HEK293T (cell line): ENCODE data around the gene SLC25A21.

Experiments used
- BHLHE40 ChIP-seq: fragments of 450-650 bp; IDR thresholded peaks from 2 replicates; pipeline ENCODE4 v1.6.1; 2016; ENCODE audit warnings: mild to moderate bottlenecking, moderate library complexity, borderline replicate concordance
- CTBP1 ChIP-seq: fragments of 450-650 bp; IDR thresholded peaks from 2 replicates; pipeline ENCODE4 v1.6.1; 2016; ENCODE audit warnings: borderline replicate concordance
- ELF4 ChIP-seq: fragments of 450-650 bp; IDR thresholded peaks from 2 replicates; pipeline ENCODE4 v1.6.1; 2017; ENCODE audit warnings: antibody characterized with exemption
- FOXA1 ChIP-seq: fragments of 450-650 bp; IDR thresholded peaks from 2 replicates; pipeline ENCODE4 v1.6.1; 2016; ENCODE audit warnings: mild to moderate bottlenecking
- FOXK2 ChIP-seq: fragments of 450-650 bp; IDR thresholded peaks from 2 replicates; pipeline ENCODE4 v1.6.1; 2016; ENCODE audit warnings: mild to moderate bottlenecking
- FOXM1 ChIP-seq: fragments of 450-650 bp; IDR thresholded peaks from 2 replicates; pipeline ENCODE4 v1.6.1; 2017; ENCODE audit warnings: mild to moderate bottlenecking, borderline replicate concordance
- HDGF ChIP-seq: fragments of 450-650 bp; IDR thresholded peaks from 2 replicates; pipeline ENCODE4 v1.6.1; 2017; ENCODE audit warnings: antibody characterized with exemption, borderline replicate concordance
- NFRKB ChIP-seq: fragments of 450-650 bp; IDR thresholded peaks from 2 replicates; pipeline ENCODE4 v1.6.1; 2016; ENCODE audit warnings: mild to moderate bottlenecking, moderate library complexity
- PKNOX1 ChIP-seq: fragments of 450-650 bp; IDR thresholded peaks from 2 replicates; pipeline ENCODE4 v1.6.1; 2016
- SP1 ChIP-seq: fragments of 450-650 bp; IDR thresholded peaks from 2 replicates; pipeline ENCODE4 v1.6.1; 2017
- SUZ12 ChIP-seq: fragments of 450-650 bp; IDR thresholded peaks from 2 replicates; pipeline ENCODE4 v1.6.1; 2016; ENCODE audit warnings: mild to moderate bottlenecking
- TARDBP ChIP-seq: fragments of 450-650 bp; IDR thresholded peaks from 2 replicates; pipeline ENCODE4 v1.6.1; 2016

DNA sequence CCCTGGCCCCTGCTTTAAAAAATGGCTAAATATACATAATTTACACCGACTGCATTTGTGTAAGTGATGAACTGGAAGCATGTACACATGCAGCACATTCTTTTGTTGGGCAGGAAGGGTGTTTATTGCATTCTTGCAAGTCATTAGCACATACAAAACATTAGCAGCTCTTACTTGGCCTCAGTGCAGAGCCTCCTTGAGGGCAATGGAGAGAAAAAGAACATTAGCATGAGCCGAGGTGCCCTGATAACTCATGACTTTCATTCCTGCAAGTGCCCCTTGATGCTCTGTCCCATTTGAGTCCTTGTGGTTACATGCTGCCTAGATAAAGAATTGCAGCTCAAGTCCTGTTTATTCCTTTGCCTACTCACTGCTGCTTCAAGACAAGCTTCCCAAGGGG is 448.9 kb downstream of the SLC25A21 start:
- TF ChIP-seq BHLHE40 (no peak), HDGF (no peak), SP1 (no peak), FOXK2 (no peak), ELF4 (no peak), SUZ12 (no peak), PKNOX1 (no peak), FOXM1 (no peak), TARDBP (no peak), CTBP1 (no peak), FOXA1 (no peak), NFRKB (no peak)
